NCI-H226 (cell line): ENCODE results near the gene SLC37A3.

ENCODE experiments used
- DNase-seq: peaks from one replicate; pipeline ENCODE4 v3.0.0-alpha.2; 2015

The SLC37A3 gene

GRCh38 chr7:140398821-140399220, 491 bp upstream of the SLC37A3 start:
- DNase-seq, result no peak

DNA sequence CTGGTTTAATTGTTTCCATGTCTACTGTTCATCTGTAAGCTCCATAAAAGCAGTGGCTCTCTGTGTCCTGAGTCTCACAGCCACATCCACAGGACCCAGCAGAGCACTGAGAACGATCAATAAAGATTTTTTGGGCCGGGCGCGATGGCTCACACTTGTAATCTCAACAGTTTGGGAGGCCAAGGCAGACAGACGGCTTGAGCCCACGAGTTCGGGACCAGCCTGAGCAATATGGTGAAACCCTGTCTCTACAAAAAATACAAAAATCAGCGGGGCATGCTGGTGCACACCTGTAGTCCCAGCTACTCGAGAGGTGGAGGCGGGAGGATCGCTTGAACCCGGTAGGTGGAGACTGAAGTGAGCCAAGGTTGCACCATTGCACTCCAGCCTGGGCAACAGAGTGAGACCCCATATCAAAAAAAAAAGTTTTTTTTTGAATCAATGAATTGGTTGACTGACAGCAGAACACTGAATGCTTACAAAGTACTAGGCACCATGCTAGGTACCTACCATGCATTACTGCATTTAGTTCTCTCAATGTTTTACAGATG, 4.5 kb downstream of the SLC37A3 start:
- DNase-seq, result no peak

- DNase-seq, result no peak
These were observed 6.7 kb downstream of the SLC37A3 start for GRCh38 chr7:140391634-140392033.

GRCh38 chr7:140390466-140391190, 7.7 kb downstream of the SLC37A3 start:
- DNase-seq, result peak; percentile 17

GRCh38 chr7:140390034-140390433, 8.3 kb downstream of the SLC37A3 start:
- DNase-seq, result no peak

- DNase-seq, result no peak
These were observed 8.9 kb downstream of the SLC37A3 start for GRCh38 chr7:140389445-140389844.

DNA sequence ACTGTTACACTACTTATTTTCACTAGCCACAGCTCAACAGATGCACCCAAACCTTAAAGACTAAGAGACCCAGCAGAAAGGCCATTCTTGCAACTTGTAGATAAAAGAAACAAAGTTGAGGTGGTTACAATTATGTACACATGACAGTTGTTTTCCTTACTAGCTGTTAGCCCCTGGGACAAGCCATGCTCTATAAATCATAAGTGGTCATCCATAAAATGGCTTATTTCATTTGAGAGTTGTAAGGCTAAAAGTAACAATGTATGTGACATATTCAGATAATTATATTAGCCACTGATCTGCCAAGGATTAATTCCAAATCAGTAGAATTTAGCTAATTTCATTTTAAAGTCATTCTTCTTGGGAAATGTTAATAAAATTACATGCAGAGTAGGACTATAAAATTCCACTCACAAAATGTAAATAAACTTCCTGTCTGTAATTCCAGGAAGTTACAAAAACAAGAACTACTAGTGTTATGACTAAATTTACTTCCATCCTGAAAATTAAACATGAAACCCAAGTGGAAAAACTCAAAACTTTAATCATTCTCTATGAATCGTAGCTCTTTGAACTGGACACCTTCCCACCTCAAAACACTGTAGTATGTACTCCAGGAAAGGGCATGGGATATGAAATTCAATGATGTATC, 13.3 kb downstream of the SLC37A3 start:
- no peak for DNase-seq

GRCh38 chr7:140383954-140384713, 14.2 kb downstream of the SLC37A3 start:
- no peak for DNase-seq

- DNase-seq, result no peak
These were observed 22.2 kb downstream of the SLC37A3 start for GRCh38 chr7:140375892-140376730.

DNA sequence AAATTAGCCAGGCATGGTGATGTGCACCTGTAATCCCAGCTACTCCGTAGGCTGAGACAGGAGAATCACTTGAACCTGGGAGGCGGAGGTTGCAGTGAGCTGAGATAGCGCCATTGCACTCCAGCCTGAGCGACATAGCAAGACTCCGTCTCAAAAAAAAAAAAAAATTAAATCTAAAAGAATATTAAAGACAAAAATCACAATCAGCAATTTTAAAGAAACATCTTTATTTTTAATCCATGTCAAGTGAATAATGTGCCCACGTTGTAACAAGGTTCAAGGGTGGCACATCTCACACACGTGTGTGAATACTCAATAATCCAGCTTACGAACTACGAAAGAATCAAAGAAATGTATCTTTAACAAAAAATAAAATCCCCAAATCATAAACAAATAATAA, 23.0 kb downstream of the SLC37A3 start:
- DNase-seq, result no peak

DNA sequence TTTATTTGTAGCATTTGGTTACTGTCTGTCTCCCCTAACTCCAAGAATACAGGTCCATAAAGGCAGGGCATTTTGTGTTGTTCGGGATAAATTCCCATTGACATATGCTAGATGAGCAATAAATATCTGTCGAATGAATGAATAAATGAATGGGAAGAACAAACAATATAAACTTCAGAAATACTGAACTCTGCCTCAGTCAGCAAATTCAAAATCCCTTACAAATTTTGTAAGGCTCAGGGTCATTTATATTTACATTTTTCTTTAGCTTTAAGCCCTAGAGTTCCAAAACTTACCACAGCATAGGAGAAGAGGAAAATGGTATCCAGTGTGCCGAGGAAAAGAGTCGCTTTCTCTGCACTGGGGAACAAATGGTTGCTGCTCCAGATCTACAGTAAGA, 29.0 kb downstream of the SLC37A3 start:
- no peak for DNase-seq

- no peak for DNase-seq
These were observed 30.8 kb downstream of the SLC37A3 start for GRCh38 chr7:140367528-140367927.

DNA sequence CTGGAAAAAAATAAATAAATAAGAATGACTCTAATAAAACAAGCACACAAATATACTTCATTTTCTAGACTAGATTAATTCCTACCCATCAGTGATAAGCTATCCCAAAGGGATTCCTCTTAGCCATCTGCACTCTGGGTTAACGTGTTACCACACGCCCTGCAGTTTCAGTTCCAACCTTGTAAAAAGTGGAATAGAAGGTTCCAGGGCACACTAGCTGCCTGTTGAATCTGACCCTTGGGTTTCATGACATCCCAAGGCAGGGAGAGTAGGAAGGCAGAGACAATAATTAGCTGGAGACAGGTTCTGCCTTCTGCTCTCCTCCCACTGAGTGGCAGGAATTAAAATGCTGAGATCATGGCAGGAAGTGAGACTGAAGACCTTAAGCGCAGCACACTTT, 33.5 kb downstream of the SLC37A3 start:
- no peak for DNase-seq

- no peak for DNase-seq
These were observed 37.6 kb downstream of the SLC37A3 start for GRCh38 chr7:140360697-140361229.

DNA sequence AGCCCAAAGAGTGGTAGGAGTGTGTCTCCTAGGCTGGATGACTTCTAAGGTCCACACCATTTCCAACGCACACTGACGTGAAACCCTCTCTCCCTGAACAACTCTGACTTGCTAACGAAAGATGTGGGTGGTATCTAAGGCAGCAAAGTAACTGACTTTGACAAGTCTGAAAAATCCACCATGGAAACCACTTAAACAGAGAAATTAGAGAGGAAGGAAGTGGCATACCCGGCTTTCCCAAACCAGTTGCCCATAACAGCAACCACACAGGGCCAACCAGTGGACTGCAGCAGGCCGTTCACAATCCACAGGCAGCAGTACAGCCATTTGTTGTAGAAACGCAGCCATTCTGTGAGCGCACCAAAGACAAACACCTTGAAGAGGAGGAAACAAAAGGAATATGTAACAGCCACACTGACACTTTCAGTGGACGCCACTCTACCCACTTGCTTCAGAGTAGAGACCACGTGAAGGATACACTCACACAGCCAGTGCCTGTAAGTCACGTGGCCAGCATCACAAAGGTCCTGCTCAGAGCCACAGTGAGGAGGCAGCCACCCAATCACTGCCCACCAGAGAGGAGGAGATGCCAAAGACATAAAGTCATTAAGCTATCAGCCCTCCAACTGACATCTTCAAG, 39.8 kb downstream of the SLC37A3 start:
- peak; percentile 56 for DNase-seq

DNA sequence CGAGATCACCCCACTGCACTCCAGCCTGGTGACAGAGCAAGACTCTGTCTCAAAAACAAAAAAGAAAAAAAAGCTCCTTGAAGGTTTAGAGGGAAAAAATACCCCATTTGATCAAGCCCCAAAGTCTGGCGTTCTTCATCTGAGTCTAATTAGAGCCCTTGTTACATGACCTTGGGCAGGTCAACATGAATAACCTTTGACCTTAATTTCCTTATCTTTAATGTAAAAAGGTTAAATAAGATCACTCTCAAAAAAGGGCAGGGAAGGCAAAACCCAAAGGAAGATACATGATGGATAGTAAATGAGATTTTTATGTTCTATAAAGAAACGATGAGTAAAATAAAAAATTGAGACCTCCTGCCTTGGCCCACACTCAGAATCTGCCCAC, 40.3 kb downstream of the SLC37A3 start:
- no peak for DNase-seq

DNA sequence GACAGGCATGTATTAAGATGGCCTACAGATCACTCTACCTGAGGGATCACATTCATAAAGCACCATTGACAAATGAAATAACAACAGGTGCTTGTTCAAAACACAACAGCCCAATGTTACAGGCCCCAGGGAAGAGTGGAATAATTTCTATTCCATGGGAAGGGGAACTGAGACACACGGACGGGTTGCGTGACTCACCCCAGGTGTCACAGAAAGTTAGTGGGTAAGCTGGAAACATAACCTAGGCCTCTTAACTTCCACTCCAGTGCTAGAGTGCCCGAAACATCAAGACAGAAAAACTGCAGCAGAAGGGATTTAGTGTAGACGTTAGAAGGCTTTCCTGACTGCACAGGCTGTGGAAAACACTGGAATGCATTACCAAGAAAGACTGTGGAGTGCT, 48.3 kb downstream of the SLC37A3 start:
- DNase-seq, result no peak

DNA sequence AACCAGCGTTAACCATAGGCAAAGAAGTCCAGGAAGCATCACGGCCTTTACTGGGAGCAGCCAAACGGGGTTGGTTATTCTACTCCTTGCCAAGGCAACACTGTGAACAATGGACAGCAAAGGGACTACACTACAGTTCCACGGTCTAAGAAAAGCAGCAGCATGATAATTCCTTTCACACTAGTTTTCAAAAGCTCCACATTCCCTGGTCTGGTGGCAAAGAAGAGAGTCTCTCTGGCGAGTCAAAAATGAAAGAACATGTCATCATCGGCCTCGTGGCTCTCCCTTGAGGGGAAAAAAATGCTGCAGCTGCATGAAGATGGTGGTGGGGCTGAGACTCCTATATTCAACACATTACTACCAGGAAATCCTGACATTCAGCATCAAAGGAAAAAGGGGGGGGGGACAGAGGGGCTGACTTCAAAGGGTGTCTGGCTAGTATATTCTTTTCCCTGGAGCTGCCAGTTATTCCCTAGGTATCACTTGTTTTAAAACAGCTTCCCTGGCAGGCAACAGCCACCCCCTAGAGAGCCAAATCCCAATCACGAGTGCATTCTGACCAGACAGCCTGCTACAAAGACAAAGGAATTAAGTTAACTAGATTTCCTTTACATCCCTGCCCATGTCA, 49.1 kb downstream of the SLC37A3 start:
- DNase-seq, result no peak

GRCh38 chr7:140348161-140348849, 50.0 kb downstream of the SLC37A3 start:
- DNase-seq, result no peak

GRCh38 chr7:140347218-140347617, 51.1 kb downstream of the SLC37A3 start:
- DNase-seq, result no peak

- no peak for DNase-seq
These were observed 52.9 kb downstream of the SLC37A3 start for GRCh38 chr7:140345426-140345825.
